Ammon's horn (tissue), 1 donor: ENCODE results near the gene METTL9.
"Not testable (repeated sequence)": the region's sequence is repeated elsewhere in the genome, so short reads cannot be mapped to it uniquely, and the experiment has no call there.

ENCODE experiments used
- DNase-seq: peaks from one replicate; pipeline ENCODE4 v3.0.0-alpha.2; 2016; ENCODE audit warnings: low spot score

The METTL9 gene

DNA sequence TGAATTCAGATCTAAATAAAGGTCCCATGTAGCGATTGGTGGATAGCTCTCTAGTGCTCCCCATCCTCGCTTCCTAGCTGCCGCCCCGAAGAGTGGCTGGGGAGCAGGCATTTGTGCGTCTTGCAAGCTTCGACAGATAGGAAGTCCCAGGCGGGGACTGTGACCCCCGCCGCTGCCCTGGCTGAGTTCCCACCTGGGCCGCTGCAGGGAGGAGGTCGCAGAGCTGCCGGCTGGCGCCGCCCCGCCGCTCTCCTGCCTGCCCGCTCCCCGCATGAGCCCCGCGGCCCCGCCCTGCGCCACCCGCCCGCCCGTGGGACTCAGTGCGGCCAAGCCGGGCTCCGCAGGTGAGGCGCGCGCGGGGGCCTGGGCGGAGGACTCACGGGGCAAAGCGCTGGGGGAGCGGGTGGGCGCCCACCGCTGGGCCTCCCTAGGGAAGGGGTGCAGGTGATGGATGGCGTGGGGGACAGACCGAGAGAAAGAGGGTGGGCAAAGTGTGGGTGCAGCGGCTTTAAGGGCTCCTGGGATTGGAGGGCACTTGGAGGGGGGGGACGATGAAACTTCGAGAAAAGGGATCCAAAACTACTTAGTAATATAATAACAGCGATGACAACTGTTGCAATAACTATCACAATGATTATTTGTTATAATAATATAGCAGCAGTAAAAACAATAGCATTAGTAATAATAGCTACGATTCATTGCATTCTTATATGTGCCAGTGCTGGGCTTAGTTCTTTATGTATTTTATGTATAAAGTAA, 64.7 kb downstream of the METTL9 start, which contains the start of gene OTOA:
OTOA (plus strand) TSS at position 80 of the 759 bp plus-strand sequence. CDS start 14,547 bp downstream, outside the sequence.
- no peak for DNase-seq

DNA sequence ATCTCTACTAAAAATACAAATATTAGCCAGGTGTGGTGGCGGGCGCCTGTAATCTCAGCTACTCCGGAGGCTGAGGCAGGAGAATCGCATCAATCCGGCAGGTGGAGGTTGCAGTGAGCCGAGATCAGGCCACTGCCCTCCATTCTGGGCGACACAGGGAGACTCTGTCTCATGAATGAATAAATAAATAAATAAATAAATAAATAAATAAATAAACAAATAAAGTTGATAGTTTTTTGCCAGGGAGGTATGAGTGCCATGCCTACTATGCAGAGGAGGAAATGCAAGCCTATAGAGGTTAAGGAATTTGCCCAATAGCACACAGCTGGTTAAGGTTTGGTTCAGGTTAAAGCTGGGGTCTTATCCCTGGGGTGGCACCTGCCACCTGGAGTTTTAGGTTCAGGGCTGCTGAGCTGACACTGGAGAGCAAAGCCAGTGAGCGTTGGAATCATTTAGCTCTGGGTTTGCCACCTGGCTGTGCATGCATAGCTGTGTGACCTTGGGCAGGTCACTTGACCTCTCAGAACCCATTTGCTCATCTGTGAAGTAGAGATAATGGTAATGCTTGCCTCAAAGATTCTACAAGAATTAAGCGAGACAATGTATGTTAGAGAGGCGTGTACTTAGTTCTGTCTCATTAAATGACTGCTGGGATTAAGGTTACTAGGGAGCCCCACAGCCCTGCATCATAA, 65.6 kb downstream of the METTL9 start:
- no peak for DNase-seq

DNA sequence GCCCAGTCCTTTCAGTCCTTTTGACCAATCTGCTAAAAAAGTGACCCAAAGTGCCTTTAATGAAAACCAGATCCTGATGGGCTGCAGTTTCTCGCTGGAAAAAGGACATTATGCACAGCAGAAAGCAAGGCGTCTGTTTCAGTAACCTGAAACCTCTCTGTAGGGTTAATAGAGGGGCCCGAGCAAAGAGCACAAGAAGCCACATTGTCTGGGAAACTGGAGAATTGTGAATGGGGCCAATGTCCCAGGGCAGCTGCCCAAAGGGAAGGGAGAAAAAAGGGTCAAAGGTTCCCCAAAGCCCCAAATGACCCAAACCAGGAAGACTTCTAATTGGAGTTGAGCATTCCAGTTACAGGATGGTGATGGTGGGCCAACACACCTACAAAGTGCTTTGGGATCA, 67.4 kb downstream of the METTL9 start:
- DNase-seq = no peak

DNA sequence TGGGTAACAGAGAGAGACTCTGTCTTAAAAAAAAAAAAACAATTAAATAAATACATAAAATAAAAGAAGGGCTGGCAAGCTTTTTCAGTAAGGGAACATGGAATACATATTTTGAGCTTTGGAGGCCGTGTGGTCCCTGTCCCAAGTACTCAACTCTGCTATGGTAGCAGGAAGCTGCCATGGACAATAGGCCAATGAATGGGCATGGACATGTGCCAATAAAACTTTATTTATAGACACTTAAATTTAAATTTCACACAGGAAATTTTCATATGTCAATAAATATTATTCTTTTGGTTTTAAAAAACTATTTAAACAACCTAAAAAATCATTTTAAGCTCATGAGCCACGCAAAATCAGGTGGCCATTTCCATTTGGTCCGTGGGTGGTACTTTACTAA, 68.2 kb downstream of the METTL9 start:
- no peak for DNase-seq

DNA sequence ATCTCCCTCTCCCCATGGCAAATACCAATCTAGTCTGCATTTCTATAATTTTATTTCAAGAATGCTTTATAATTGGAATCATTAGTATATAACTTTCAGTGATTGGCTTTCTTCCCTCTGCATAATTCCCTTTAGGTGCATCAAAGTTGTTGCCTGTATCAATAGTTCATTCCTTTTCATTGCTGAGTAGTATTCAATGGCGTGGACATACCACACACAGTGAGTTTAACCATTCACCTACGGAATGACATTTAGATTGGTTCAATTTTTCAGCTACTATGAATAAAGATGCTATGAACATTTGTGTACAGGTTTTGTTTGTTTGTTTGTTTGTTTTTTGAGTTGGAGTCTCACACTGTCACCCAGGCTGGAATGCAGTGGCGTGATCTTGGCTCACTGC, 74.1 kb downstream of the METTL9 start:
- no peak for DNase-seq

DNA sequence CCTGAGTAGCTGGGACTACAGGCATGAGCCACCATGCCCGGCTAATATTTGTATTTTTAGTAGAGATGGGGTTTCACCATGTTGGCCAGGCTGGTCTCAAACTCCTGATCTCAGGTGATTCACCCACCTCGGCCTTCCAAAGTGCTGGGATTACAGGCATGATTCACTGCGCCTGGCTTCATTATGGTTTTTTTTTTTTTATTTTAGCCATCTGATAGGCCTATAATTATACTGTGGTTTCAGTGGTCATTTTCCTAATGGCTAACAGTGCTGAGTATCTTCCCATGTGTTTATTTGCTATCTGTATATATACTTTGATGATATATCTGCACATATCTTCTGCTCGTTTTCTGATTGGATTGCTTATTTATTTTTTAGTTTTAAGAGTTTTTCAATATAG, 75.1 kb downstream of the METTL9 start:
- not testable (repeated sequence) for DNase-seq

DNA sequence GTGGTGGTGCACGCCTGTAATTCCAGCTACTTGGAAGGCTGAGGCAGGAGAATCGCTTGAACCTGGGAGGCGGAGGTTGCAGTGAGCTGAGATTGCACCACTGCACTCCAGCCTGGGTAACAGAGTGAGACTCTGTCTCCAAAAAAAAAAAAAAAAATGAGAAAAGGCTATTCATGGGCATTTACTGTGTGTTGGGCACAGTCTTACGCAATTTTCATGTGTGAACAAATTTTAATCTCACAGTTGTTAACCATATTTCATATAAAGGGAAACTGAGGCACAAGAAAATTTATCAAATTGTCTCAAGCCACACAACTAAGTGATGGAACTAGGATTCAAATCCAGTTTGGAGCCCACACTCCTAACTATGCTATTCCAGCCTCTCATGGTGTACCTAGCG, 81.3 kb downstream of the METTL9 start:
- DNase-seq = not testable (repeated sequence)

DNA sequence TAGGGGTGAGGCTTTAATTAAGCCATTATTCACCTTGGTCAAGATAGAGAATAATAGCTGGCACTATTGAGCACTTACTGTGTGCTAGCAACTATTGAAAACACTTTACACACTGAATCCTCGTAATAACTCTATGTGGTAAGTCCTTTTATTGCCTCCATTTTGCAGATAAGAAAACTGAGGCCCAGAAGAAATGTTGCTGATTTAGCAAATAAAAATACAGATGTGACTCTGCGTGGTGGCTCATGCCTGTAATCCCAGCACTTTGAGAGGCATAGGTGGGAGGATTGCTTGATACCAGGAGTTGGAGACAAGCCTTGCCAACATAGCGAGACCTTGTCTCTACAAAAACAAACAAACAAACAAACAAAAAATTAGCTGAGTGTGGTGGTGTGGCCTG, 83.8 kb downstream of the METTL9 start:
- DNase-seq = no peak

DNA sequence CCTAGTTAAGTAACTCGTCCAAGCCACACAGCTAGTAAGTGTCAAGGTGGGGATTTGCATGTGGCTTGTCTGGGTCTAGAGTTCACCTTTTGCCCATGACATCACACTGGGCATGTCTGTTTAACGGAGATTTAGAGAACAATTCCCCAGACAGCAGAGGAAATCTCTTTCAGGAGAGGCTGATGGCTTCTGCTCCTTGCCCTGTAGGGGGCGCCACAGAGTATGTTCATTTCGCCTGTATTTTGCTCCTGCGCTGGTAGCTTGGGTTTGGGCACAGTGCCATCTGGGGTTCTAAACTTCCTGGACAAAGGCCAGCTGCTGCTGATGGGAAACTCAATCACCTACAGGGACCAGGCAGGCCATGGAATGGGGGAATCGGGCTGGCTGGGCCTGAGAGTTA, 84.8 kb downstream of the METTL9 start:
- no peak for DNase-seq

DNA sequence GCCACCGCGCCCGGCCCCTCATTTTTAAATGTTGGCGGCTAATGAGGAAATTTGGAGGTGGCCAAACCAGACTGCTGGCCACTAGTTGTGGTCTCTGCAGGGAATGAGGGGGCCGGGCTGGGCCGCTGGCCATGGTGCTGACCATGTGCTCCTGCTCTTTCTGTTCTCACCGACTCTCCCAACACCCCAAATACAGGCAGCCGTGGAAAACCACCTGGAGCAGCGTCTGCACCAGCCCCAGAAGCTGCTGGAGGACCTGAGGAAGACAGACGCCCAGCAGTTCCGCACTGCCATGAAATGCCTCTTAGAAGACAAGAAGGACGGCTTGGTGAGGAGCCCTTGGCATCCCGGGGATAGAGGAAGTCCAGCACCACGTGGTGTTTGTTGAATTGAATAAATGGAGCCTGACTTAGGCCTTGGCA, 85.7 kb downstream of the METTL9 start:
- DNase-seq = no peak

DNA sequence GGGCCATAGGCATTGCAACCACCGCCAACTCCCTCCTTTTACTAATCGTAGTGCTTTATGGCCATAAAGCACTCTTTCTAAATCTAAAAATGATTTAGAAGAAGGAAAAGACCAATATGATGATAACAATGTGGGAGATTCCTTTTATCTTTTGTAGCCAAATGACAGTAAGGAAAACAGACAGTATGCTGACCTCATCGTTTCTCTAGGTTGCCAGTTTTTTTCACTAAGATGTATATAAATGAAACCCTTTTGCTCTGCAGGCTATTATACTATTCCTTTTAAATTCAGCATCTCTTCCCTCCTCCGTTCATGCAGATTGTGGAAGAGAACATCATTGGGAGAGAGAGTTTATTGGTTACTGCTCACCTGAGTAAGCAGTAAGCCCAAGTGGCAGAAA, 89.7 kb downstream of the METTL9 start:
- DNase-seq = no peak

DNA sequence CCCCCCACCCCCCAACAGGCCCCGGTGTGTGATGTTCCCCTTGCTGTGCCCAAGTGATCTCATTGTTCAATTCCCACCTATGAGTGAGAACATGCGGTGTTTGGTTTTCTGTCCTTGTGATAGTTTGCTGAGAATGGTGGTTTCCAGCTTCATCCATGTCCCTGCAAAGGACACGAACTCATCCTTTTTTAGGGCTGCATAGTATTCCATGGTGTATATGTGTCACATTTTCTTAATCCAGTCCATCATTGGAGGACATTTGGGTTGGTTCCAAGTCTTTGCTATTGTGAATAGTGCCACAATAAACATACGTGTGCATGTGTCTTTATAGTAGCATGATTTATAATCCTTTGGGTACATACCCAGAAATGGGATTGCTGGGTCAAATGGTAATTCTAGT, 91.6 kb downstream of the METTL9 start:
- DNase-seq = not testable (repeated sequence)

DNA sequence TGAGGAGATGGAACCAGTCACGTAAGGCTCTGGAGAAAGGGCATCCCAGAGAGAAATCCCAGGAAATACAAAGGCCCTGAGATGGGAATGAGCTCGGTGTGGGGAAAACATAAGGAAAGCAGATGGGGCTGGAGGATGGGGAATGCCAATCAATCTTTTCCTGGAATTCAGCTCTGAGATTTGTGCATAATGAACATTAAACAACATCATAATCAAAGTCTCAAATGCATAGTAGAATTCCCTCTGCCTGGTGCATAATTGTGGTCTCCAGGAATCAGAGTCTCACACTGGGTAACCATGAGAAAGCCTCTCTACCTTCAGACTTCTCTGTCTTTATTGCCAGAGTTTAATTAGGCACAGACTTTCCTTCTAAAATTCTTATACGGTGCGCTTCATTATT, 95.2 kb downstream of the METTL9 start:
- no peak for DNase-seq

DNA sequence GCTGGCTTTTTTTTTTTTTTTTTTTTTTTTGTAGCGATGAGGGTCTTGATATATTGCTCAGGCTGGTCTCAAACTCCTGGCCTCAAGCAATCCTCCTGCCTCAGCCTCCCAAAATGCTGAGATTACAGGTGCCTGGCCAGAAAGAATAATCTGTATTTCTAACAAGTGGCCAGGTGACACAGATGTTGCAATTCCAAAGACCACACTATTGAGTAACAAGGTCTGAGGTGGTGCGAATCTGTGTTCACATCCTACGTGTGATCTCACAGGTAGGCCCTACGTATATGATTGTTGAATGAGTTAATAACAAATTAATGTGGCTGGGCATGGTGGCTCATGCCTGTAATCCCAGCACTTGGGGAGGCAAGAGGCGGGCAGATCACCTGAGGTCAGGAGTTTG, 97.7 kb downstream of the METTL9 start:
- DNase-seq = no peak

DNA sequence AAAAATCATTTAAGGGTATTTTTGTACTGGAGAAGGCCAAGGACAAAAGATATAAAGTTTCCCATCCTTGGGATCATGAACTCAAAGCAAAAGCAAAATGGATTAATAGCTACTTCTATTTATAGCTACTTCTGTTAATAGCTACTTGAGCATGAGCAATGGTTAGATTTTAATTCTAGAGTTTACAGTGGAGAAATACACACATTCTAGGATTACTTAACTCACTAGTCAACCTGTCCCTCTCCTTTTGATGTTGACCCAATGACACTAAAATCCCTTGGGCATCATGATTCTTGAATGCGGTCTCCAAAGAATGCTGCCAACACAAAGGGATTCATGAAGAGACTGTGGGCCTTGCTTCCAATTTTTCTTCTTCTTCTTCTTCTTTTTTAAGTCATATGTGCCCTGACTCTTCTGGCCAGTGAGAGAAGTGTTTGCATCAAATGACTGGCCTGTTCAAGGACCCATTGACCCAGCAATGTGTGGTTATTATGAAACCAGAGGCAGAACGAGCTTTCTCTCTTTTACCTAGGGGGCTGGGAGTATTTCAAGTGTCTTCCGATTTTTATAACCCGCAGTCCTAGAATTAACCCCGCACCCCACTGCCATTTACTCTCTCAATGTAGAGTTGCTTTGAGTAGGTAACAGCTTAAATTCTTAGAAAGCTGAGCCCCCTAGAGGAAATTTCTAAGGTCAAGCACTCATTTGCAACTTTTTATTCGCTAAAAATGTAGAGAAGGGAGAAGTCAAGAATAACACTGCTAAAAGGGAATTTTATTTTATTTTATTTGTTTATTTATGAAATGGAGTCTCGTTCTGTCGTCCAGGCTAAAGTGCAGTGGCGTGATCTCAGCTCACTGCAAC, 99.0 kb downstream of the METTL9 start:
- no peak for DNase-seq

DNA sequence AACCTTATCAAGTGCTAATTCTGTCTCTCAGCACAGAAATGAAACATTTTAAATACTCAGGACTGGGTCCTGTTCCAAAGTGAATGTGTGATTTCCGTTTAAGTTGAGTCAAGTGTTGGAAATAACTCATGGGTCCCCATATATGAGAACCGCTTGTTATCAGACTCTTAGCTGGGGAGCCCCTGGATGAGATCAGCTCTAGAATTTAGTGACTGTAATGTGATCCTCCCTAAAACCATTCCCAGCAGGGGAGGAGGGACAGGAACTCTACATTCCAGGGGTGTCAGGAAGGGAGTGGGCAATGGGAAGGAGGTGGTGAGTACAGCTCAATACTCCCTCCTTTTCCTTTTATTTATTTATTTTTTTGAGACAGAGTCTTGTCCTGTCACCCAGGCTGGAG, 101.9 kb downstream of the METTL9 start:
- DNase-seq = no peak

DNA sequence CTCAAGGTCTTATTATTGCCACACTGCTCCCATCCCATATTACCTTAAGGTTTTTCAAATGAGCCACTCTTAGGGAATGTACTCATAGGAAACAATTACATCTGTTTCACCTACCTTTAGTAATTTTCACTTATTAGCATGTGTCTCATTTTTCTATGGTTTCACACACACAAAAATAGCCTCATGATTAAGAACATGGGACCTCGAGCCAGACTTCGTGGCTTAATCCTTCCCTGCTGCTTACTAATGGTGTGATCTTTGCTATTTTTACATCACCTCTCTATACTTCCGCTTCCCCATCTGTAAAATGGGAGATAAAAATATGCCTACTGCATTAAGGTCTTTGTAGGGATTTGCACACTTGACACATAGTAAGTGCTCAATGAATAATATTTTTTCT, 102.9 kb downstream of the METTL9 start:
- no peak for DNase-seq

DNA sequence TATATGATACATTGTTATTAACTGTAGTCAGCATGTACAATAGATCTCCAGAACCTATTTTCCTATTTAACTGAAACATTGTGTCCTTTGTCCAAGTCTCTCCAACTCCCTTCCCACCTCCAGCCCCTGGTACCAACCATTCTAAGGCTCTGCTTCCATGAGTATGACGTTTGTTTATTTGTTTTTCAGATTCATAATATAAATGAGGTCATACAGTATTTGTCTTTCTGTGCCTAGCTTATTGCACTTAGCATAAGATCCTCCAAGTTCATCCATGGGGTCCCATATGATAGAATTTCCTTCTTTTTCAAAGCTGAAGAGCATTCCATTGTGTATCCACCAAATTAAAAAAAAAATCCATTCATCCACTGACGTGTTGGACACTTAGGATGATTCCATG, 103.8 kb downstream of the METTL9 start:
- no peak for DNase-seq

DNA sequence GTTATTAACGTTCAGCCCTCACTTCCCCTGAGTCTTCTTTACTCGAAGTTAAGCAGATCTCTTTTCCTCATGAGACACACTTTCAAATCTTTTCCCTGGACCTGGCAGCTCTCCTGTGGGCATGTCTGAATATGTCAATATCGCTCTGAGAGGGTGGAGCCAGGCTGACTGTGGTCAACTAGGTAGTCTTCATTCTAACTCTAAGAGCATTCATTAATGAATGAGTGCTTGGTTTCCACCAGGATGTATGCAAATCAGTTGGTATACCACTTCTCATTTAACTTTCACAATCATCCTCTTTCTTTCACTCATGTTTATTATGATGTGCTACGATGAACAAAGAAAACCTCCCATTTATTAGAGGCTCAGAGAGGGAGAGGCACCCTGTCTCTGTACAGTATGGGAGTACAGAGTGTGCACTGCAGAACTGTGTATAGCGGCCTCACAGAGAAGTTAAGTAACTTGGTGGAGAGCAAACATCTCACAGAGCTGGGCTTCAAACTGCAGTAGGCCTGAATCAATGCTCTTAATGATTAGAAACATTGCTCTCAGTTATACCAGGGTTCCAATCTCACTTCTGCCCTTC, 104.3 kb downstream of the METTL9 start:
- no peak for DNase-seq

DNA sequence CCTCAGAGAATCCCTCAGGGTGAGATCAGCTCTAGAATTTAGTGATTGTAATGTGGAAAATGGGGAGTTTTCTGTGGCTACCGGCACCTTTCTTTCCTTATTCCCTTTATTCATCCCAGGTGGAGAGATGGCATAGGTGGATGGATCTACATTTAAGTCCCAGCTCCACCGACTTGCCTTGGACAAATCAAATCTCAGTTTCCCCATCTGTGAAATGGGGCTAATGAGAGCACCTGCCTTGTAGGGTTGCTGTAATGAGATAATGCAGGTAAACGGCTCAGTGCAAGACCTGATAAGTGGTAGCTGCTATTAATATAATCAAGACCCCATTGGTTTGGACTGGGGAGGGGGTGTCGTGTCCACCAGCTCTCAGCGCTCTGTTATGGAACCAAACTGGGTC, 104.9 kb downstream of the METTL9 start:
- no peak for DNase-seq

DNA sequence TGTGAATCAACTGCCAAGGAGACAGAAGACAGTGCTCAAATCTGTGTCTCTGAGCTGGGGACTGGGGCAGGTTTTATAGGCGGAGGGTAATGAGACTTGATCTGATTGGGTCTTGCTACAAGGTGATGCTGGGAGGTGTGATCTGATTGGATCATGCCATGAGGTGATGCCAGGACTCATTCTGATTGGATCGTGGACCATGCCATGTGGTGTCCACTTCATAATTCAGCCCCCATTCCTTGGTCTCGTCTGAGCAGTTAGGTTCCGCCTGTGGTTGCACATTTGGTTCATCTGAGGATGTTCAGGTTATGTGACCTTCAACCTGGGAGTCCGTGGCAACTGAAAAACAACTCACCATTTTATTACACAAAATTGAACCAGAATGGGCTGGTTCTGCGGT, 105.4 kb downstream of the METTL9 start:
- no peak for DNase-seq
